Measurements from ENCODE around the gene TANC1.

Gene TANC1

GRCh38 chr2:159148901-159149300 lies 180.5 kb downstream of the TANC1 start:
- H3K4me1 ChIP-seq (ENCODE audit: insufficient read depth, low read length), result no peaks in the 10 kb centered on the region
- no peak overlapping the region for H3K9ac ChIP-seq (ENCODE audit: low read depth, low read length)
- no peaks in the 10 kb centered on the region; the same call in 1 of the 2 replicates for H3K36me3 ChIP-seq (ENCODE audit: insufficient read depth, low read length)
- no peaks in the 10 kb centered on the region for H3K9me3 ChIP-seq (ENCODE audit: control insufficient read depth, insufficient read depth, low read length)

DNA sequence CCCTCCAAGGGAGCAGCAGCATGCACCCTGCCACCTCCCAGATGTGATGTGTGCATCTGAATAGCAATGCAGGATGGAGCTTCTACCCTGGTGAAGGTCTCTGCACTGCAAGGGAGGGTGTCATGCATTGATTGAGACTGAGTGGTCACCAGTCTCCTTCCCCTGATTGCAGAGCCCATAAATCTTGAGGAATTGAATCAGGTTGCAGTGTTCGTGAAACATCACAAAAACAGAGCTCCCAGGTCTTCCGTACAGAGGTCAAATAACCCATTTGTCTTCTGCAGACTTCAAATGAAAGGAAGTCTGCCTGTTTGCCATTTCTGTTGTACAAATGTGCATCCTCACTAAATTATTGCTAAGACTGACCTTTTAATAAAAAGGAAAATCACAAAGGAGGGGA lies 181.3 kb downstream of the TANC1 start:
- no peak overlapping the region for H3K9ac ChIP-seq (ENCODE audit: low read depth, low read length)
- no peaks in the 10 kb centered on the region for H3K4me1 ChIP-seq (ENCODE audit: insufficient read depth, low read length)

GRCh38 chr2:159150280-159150746 lies 181.9 kb downstream of the TANC1 start:
- Histone ChIP-seq H3K9me3 (ENCODE audit: control insufficient read depth, insufficient read depth, low read length) (no peaks in the 10 kb centered on the region), H3K9ac (ENCODE audit: low read depth, low read length) (no peak overlapping the region), H3K4me1 (ENCODE audit: insufficient read depth, low read length) (no peaks in the 10 kb centered on the region), H3K36me3 (ENCODE audit: insufficient read depth, low read length) (no peaks in the 10 kb centered on the region; the same call in 1 of the 2 replicates)

More for the DNA sequence above, 181.3 kb downstream of the TANC1 start:
- no peaks in the 10 kb centered on the region for H3K9me3 ChIP-seq (ENCODE audit: control insufficient read depth, insufficient read depth, low read length)
- no peaks in the 10 kb centered on the region; the same call in 1 of the 2 replicates for H3K36me3 ChIP-seq (ENCODE audit: insufficient read depth, low read length)

DNA sequence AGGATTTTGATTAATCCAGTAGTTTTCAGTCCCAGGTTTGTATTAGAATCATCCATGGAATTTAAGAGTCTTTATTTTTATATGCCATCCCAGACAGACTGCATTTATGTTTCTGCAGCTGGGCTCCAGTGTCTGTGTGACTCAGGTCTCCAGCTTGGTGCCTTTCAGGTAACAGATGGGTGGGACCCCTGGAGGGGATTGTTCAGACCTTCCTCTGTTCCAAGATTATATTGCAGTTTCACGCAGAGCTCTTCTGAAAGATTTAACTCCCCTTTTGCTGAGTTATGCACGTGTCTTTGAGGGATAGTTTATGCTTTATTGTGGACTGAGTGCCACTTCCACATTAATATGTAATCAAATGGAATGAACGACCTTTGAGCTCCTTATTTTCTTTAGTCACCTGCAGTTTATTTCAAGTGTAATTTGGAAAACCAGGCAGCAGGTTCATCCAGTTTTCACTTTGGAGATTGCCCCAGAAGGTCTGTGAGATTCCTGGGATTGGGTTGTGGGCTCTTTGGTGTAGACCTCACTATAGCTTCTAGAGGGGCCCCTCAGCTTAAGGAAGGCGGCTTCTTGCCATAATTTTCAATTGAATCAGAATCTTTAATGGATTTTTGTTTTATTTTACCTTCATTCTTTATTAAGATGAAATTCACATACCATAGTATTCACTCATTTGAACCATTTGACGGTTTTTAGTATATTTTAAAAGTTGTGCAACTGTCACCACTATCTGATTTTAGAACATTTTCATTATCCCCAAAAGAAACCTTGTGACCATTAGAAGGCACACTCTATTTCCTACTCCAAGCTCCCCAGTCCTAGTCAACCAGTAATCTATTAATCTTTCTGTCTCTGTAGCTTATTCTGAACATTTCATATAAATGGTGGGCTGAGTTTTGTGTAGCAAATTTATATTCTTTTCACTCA lies 183.0 kb downstream of the TANC1 start:
- Histone ChIP-seq H3K4me1 (ENCODE audit: insufficient read depth, low read length) (no peaks in the 10 kb centered on the region), H3K9ac (ENCODE audit: low read depth, low read length) (no peak overlapping the region), H3K9me3 (ENCODE audit: control insufficient read depth, insufficient read depth, low read length) (no peaks in the 10 kb centered on the region), H3K36me3 (ENCODE audit: insufficient read depth, low read length) (no peaks in the 10 kb centered on the region; the same call in 1 of the 2 replicates)

- no peaks in the 10 kb centered on the region for H3K9me3 ChIP-seq (ENCODE audit: control insufficient read depth, insufficient read depth, low read length)
- no peaks in the 10 kb centered on the region for H3K4me1 ChIP-seq (ENCODE audit: insufficient read depth, low read length)
- H3K9ac ChIP-seq (ENCODE audit: low read depth, low read length), result no peak overlapping the region
- no peaks in the 10 kb centered on the region; the same call in 1 of the 2 replicates for H3K36me3 ChIP-seq (ENCODE audit: insufficient read depth, low read length)
Measured at GRCh38 chr2:159152128-159152778, 183.8 kb downstream of the TANC1 start.

DNA sequence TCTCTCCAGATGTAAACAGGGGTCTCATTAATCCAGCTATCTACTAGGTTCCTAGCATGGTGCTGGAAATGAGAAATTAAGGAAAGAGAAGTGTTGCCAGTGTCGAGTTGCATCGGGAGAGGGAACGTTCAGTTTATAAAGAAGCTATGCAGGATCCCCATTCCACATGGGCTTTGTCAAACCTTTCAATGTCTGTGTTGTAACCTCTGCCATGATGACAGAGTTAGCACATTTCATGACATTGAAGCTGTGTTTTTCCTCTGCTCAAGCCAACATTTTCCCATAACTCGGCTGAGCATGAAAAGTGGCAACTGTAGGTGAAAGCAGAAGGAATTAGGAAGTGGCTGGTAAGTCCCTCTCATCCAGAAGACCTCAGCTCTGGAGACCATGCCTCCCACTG lies 184.6 kb downstream of the TANC1 start:
- H3K9me3 ChIP-seq (ENCODE audit: control insufficient read depth, insufficient read depth, low read length), result no peaks in the 10 kb centered on the region
- no peak overlapping the region for H3K9ac ChIP-seq (ENCODE audit: low read depth, low read length)
- H3K4me1 ChIP-seq (ENCODE audit: insufficient read depth, low read length), result no peaks in the 10 kb centered on the region
- no peaks in the 10 kb centered on the region; the same call in 1 of the 2 replicates for H3K36me3 ChIP-seq (ENCODE audit: insufficient read depth, low read length)

- H3K4me1 ChIP-seq (ENCODE audit: insufficient read depth, low read length), result no peaks in the 10 kb centered on the region
- H3K36me3 ChIP-seq (ENCODE audit: insufficient read depth, low read length), result no peaks in the 10 kb centered on the region; the same call in 1 of the 2 replicates
Measured at GRCh38 chr2:159153463-159153862, 185.0 kb downstream of the TANC1 start.

DNA sequence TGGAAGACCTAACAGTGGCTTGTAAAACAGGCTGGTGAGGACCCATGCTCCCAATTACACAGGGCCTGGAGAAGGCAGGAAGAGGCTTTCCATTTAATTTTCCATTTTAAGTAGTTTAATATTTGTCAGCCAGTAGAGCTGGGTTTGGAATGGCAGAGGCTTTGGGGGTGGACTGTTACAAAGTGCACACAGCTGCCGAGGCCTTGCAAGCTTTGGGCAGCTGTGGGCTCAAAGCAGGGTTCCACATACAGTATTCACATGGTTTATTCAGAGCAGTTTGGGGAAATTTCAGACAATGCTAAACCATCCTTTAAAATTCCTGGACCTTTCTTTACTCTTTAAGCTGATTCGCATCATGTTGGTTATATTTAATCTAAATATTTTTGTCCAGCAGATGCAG lies 185.5 kb downstream of the TANC1 start:
- Histone ChIP-seq H3K9ac (ENCODE audit: low read depth, low read length) (no peak overlapping the region), H3K4me1 (ENCODE audit: insufficient read depth, low read length) (no peaks in the 10 kb centered on the region)

More at GRCh38 chr2:159153463-159153862, 185.0 kb downstream of the TANC1 start:
- H3K9me3 ChIP-seq (ENCODE audit: control insufficient read depth, insufficient read depth, low read length), result no peaks in the 10 kb centered on the region
- H3K9ac ChIP-seq (ENCODE audit: low read depth, low read length), result no peak overlapping the region

GRCh38 chr2:159154366-159154765 lies 185.9 kb downstream of the TANC1 start:
- no peaks in the 10 kb centered on the region for H3K4me1 ChIP-seq (ENCODE audit: insufficient read depth, low read length)
- H3K36me3 ChIP-seq (ENCODE audit: insufficient read depth, low read length), result no peaks in the 10 kb centered on the region; the same call in 1 of the 2 replicates
- H3K9ac ChIP-seq (ENCODE audit: low read depth, low read length), result no peak overlapping the region
- no peaks in the 10 kb centered on the region for H3K9me3 ChIP-seq (ENCODE audit: control insufficient read depth, insufficient read depth, low read length)

More for the DNA sequence above, 185.5 kb downstream of the TANC1 start:
- Histone ChIP-seq H3K9me3 (ENCODE audit: control insufficient read depth, insufficient read depth, low read length) (no peaks in the 10 kb centered on the region), H3K36me3 (ENCODE audit: insufficient read depth, low read length) (no peaks in the 10 kb centered on the region; the same call in 1 of the 2 replicates)

- H3K36me3 ChIP-seq (ENCODE audit: insufficient read depth, low read length), result no peaks in the 10 kb centered on the region; the same call in 1 of the 2 replicates
- H3K9me3 ChIP-seq (ENCODE audit: control insufficient read depth, insufficient read depth, low read length), result no peaks in the 10 kb centered on the region
- no peaks in the 10 kb centered on the region for H3K4me1 ChIP-seq (ENCODE audit: insufficient read depth, low read length)
Measured at GRCh38 chr2:159155320-159155719, 186.9 kb downstream of the TANC1 start.

GRCh38 chr2:159155791-159156190 lies 187.4 kb downstream of the TANC1 start:
- H3K9ac ChIP-seq (ENCODE audit: low read depth, low read length), result no peak overlapping the region
- H3K36me3 ChIP-seq (ENCODE audit: insufficient read depth, low read length), result no peaks in the 10 kb centered on the region; the same call in 1 of the 2 replicates
- H3K9me3 ChIP-seq (ENCODE audit: control insufficient read depth, insufficient read depth, low read length), result no peaks in the 10 kb centered on the region
- H3K4me1 ChIP-seq (ENCODE audit: insufficient read depth, low read length), result no peaks in the 10 kb centered on the region

More at GRCh38 chr2:159155320-159155719, 186.9 kb downstream of the TANC1 start:
- H3K9ac ChIP-seq (ENCODE audit: low read depth, low read length), result no peak overlapping the region

GRCh38 chr2:159156834-159157233 lies 188.4 kb downstream of the TANC1 start:
- Histone ChIP-seq H3K36me3 (ENCODE audit: insufficient read depth, low read length) (no peaks in the 10 kb centered on the region; the same call in 1 of the 2 replicates), H3K4me1 (ENCODE audit: insufficient read depth, low read length) (no peaks in the 10 kb centered on the region), H3K9me3 (ENCODE audit: control insufficient read depth, insufficient read depth, low read length) (no peaks in the 10 kb centered on the region), H3K9ac (ENCODE audit: low read depth, low read length) (no peak overlapping the region)

DNA sequence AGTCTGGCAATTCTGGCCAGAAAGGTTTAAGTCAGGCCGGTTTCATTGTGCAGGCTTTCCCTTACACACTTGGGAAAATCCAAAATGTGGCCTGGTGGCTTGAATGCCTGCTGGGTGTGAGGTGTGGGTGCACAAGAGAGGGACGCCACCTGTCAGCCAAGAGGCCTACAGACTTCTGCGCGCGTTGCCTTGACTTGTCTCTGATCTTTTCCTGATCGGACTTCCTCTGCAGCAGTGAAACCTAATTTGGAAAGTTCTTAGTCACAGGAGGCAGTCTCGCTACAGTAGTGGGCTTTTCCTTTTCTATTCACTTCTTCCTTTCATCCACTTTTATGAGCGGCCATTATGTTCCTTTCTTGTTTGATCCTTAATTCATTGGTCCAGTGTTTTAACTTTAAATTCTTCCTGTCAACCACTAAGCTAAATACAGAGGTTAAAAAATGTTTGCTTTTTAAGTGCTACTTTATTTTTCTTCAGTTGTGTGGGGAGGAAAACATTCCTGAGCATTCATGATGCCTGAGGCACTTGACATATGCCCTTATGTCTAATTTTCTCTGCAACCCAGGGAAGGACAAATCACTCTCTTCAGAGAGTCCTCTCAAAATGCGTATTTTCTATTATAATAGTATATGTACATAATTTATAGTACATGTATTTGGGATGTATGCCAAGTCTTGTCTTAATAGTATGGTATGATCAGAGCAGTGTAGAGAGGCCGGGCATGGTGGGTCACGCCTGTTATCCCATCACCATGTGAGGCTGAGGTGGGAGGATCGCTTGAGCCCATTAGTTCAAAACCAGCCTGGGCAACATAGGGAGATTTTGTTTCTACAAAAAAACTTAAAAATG lies 189.1 kb downstream of the TANC1 start:
- no peak overlapping the region for H3K9ac ChIP-seq (ENCODE audit: low read depth, low read length)
- no peaks in the 10 kb centered on the region for H3K9me3 ChIP-seq (ENCODE audit: control insufficient read depth, insufficient read depth, low read length)
- no peaks in the 10 kb centered on the region for H3K4me1 ChIP-seq (ENCODE audit: insufficient read depth, low read length)
- no peaks in the 10 kb centered on the region; the same call in 1 of the 2 replicates for H3K36me3 ChIP-seq (ENCODE audit: insufficient read depth, low read length)

GRCh38 chr2:159160412-159160811 lies 192.0 kb downstream of the TANC1 start:
- Histone ChIP-seq H3K36me3 (ENCODE audit: insufficient read depth, low read length) (no peaks in the 10 kb centered on the region), H3K4me1 (ENCODE audit: insufficient read depth, low read length) (no peaks in the 10 kb centered on the region), H3K9me3 (ENCODE audit: control insufficient read depth, insufficient read depth, low read length) (no peaks in the 10 kb centered on the region), H3K9ac (ENCODE audit: low read depth, low read length) (no peak overlapping the region)

Measured in ES-I3 (cell line).